Inferior parietal cortex (tissue), 1 donor: Measurements from ENCODE around the gene RAB11FIP3.

Experiments used
- DNase-seq: peaks from one replicate; pipeline ENCODE4 v3.0.0-alpha.2; 2016; ENCODE audit errors: extremely low spot score

Gene RAB11FIP3

GRCh38 chr16:553601-554296, 128.3 kb downstream of the RAB11FIP3 start:
- DNase-seq: no peak

- DNase-seq: no peak
Measured at GRCh38 chr16:554297-554621, 128.8 kb downstream of the RAB11FIP3 start.

DNA sequence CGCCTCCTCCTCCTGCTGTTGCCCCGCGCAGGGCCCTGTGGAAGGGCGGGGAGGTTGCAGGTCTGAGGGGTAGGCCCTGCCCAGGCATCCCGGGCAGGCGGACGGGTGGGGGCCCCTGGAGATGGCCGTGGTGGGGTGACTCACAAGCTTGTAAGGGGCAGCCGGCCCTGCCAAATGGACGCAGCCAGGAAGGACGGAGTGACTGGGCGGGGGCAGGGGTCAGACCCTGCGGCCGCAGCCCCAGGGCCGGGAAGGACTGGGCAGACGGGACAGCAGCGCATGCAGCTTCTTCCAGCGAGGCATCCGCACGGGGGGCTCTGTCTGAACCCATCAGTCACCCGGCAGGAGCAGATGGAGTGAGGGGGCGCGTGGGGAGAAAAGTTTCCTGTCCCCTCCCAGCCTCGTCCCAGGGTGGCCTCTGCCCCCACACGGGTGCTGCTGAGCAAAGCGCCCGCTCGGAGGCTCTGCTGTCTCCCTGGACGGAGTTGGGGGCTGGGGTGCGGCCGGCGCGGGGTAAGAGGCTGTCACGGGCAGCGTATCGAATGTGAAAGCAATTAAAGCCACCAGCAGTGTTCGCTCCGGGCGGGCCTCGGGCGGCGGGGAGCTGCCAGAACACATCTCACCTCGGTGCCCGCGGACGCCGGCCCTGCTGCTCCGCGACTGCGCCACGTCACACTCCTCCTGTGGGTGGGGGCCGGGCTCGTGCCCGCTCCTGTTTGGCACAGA, 129.4 kb downstream of the RAB11FIP3 start:
- DNase-seq: no peak

DNA sequence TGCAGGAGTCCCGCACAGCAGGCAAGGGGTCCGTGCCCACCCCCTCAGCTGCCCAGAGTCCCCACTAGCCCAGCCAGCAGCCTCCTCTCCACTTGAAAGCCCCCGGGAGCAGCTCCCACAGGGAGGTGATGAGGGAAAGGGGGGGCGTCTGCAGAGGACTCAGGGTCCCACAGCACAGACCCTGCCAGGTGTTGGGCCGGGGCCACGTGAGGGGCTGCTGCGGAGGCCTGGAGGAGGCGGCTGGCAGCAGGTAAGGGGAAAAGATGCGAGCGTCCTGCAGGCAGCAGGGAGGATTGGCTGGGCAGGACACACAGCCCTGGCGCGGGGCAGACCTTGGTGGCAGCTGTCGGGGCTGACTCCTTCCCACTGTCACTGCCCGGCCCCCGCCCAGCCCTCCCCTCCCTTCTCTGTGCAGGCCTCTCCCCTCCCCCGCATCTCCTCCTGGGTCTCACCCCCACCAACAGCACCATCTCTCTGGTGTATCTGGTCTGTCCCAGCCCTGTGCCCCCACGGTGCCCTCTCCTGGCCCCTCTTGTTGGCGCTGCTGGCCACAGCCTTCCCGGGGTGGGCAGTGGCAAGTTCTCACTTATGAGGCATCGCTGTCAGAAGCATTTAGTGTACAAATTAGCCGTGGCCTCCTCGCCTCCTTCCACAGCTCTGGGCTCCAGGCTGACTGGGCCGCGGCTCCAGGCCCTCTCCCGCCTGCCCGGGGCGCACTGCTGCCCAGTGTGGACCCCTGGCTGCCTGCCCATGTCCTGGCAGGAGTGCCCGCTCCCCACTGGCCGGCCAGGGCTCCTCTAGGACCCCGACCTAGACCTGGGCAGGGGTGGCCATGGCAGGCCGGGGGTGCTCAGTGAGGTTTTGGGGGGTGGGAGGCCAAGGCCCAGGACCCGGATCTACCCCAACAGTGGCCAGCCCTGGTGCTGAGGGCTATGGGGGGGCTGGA, 130.4 kb downstream of the RAB11FIP3 start:
- DNase-seq: no peak

GRCh38 chr16:556474-557173, 131.2 kb downstream of the RAB11FIP3 start:
- no peak for DNase-seq

DNA sequence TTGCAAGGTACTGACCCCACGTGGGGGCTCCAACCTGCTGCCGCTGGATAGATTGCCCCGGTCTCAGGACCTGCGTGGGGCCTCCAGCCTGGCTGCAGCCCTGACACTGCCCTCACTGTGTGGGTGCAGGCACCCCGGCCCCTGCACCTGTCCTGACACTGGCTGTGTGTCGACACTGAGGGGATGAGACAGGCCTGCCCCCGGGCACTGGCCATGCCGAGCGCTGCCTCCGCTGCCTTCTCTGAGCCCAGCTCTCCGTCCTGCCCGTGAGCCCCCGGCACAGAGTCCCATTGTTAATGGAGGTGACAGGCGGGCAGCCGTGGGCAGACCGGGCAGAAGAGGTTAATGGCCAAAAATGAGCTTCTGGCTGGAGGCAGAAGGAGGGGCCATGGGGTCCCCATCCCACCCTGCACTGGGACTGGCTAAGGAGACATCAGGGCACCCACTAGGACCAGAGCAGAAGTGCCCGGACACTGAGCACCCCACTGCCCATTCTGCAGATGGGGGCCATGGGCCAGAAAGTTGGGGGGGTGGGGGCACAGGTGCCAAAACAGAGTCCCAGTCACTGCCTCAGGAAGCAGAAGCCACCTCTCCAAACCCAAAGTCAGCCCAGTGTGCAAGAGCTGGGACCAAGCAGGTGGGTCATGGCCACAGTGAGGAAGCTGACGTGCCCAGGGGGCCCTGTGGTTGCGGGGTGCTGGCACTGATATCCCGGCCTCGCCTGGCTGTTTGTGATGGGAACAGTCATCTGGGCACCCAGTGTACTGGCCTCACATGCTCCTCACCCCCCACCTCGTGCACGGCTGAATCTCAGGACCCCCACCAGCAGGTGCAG, 132.2 kb downstream of the RAB11FIP3 start:
- no peak for DNase-seq

DNA sequence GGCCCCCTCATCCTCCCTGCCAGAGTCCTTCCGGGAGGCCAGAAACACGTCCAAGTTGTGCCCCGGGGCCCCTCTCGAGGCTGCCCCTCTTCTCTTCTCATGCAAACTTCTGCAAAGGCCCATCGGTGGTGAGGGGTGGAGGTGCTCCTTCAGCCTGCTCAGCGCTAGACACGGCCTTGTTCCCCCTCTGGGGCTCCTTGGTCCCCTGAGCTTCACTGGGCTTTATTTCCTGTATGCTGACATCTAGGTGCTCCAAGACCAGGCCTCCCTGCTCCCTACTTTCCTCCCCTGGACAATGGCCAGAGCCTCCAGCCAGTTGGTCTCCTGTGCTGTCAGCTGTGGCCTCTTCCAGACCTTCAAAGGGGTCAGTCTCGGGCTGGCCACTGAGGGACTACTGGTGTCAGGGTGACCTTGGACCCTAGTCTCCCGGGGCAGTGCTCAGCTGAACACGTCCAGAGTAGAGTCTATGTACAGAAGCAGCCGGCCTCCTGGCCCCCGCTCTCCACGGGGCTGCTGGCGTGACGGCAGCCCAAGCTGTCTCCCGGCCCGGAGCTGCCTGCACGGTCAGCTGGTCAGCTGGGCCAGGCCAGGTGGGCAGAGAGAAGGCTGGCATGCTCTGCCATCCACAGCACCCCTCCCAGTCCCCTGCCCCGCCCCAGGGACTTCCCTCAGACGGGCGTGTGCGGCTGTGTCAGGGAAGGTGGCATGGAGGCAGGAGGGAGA, 133.0 kb downstream of the RAB11FIP3 start:
- no peak for DNase-seq

DNA sequence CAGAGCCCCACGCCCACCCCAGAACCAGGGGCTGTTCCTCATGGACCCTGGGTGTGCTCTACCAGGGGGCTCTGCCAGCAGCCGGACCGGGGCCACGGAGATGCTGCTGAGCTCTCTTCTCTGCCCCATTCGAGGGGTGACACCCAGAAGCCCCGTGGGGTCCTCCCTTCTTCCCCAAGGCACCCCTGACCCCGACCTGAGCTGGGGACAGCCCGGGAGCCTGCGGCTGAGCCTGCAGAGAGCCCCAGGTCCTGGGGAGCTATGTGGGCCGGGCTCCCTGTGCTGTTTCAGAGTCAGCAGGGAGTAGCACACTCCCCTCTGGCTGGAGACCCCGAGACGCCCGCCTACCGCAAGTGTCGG, 133.6 kb downstream of the RAB11FIP3 start:
- no peak for DNase-seq

DNA sequence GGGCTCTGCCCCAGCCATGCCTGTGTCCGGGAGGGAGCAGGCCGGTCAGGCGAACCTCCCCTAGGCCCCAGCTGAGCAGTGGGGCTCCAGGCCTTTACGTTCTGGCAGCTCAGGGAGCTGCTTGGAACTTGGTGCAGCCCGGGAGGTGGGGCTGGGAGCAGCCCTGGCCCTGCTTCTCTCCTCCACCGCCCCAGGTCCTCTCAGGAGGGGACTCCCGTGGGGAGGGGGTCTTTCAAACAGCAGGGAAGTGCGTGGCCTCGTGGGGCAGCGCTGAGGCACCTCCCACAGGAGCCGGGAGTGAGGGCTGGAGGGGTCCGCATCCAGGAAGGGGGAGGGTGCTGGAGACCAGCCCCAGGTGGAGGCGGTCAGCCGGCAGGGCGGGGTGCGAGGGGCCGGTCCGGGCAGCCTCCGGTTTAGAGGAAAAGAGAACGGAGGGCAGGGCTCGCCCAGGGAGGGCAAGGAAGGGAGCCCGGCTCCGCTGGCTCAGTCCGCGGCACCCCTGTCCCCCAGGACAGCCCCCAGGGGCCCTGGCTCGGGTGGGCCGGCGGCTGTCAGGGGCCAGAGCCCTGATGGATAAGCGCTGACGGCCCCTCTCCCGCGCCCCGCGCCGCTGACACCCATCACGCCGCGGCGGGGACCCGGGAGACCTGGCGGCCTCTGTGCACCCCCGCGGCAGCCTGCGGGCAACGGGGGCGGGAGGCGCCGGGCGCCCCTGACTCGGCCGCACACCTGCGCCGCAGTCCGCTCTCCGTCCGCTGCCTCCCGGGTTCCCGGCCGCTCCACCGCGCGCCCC, 134.2 kb downstream of the RAB11FIP3 start:
- DNase-seq: no peak

DNA sequence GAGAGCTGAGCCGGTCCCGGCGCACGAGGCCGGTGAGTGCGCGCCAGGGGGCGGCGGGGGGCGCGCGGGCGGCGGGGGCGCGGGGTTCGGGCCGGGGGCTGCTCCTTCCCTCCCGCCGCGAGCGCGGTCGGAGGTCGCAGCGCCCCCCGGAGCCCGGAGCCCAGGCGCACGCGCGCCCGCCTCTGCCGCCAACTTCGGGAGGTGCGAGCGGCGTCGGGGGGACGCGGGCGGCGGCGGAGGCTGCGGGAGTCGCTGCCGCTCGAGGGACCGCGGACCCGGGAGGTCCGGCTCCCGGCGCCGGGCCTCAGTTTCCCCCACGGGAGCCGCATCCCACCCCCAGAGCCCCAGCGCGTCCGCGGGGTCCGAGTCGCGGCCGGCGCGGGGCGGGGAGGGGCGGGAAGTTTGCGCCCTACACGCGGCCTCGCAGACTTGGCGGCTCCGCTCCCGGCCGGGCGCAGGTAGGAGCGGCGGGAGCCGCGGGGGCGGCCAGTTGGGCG, 134.8 kb downstream of the RAB11FIP3 start, which contains the start of gene PRR35:
Gene PRR35, plus strand, starts transcription at position 191 of the 497 bp plus-strand sequence. CDS start 2,901 bp downstream, outside the sequence.
- DNase-seq: no peak

DNA sequence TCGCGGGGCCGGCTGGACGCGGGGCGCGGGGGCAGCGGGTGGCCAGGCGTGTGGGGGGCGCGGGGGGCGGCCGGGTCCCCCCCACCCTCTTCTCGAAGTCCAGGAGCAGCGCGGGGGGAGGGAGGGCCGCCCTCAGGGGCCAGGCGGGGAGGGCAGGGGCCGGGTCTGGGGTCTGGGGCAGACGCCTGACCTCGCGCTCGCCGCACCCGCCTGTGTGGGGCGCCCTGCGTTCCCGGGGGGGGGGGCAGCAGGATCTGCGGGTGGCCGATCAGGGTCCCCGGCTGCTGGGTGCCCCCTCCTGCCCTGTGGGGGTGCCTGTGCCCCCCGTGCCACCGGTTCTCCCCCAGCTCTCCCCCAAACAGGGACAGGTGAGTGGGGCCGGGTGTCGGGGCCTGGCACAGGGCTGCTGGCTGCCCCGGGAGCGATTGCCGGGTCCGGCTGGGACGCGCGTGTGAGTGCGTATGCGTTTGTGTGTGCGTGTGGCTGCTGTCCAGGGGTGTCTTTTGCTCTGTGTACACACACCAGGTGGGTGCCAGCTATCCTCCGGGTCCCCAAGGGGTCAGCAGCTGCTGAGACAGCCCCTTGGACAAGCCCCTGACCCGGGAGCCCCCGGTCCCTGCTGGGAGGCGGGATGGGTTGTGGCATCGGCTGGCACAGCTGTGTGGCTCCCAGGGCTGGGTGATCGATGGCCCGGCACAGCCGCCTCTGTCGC, 135.4 kb downstream of the RAB11FIP3 start:
- DNase-seq: no peak

GRCh38 chr16:561413-561794, 136.0 kb downstream of the RAB11FIP3 start:
- DNase-seq: no peak

GRCh38 chr16:561957-562938, 136.8 kb downstream of the RAB11FIP3 start:
- no peak for DNase-seq

DNA sequence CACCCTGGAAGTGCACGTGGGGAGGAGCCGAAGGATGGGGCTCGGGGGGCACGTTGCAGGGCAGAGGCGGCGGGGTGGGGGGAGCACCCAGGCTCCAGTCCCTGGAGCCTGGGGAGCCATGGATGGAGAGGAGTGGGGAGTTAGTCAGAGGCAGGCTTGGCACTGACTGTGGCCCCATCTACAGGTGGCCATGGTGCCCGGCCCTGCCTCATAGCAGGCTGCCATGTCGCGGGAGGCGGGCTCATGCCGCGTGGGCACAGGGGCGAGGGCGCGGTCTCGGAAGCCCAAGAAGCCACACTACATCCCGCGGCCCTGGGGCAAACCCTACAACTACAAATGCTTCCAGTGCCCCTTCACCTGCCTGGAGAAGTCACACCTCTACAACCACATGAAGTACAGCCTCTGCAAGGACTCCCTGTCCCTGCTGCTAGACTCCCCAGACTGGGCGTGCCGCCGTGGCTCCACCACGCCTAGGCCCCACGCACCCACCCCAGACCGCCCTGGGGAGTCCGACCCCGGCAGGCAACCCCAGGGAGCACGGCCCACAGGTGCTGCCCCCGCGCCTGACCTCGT, 137.7 kb downstream of the RAB11FIP3 start:
- no peak for DNase-seq

DNA sequence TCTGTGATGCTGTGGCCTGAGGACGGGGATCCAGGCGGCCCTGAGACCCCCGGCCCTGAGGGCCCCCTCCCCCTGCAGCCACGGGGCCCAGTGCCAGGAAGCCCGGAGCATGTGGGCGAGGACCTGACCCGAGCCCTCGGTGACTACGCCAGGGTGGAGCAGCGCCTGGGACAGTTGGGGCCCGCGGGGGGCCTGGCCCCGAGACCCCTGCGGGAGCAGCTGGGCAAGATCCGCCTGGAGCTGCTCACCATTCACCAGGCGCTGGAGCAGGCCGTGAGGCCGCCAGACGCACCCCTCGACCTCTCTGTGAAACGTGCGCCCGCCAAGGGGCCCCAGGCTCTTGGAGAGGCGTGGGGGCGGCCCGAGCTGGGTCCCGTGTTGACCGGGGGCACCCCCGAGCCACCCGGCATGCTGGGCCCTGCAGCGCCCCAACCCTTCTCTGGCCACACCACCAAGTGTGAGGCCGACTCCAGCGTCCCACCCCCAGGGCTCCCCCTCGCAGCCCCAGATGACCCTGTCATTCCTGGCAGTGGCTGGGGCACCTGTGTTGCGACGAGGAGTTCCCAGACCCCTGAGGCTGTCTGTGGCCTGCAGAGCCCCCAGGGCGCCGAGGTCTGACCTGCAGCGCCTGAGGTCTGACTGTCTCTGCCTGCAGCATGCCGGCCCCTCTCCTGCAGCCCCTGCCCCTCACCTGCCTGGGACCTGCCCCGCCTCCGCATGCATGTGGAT, 139.4 kb downstream of the RAB11FIP3 start:
- DNase-seq: no peak
